Measurements from ENCODE around the gene CIDEA.

The CIDEA gene

GRCh38 chr18:12305211-12305610 is 51.0 kb downstream of the CIDEA start:
- no peaks in the 10 kb centered on the region for H3K9me3 ChIP-seq (ENCODE audit: insufficient read depth, low read length)
- no peak overlapping the region for H3K27ac ChIP-seq (ENCODE audit: low read length)
- no peak for TF ChIP-seq EZH2phosphoT487 (IDR thresholded peaks at IDR 0.05; ENCODE audit: low read depth)
- TF ChIP-seq CTCF (IDR thresholded peaks at IDR 0.05; ENCODE audit: low read depth, low read length), result no peak
- H2AFZ ChIP-seq (ENCODE audit: low read depth, low read length), result no peak overlapping the region
- H3K4me2 ChIP-seq (ENCODE audit: low read length), result no peak overlapping the region
- H3K36me3 ChIP-seq (replicated peaks; ENCODE audit: low read depth, low read length), result no peaks in the 10 kb centered on the region
- no peak overlapping the region for H3K9ac ChIP-seq (ENCODE audit: low read length)
- H4K20me1 ChIP-seq (ENCODE audit: insufficient read depth, low read length), result no peaks in the 10 kb centered on the region
- H3K27me3 ChIP-seq (ENCODE audit: low read depth, low read length), result no peaks in the 10 kb centered on the region
- no peaks in the 10 kb centered on the region for H3K79me2 ChIP-seq (ENCODE audit: low read length)
- H3K4me3 ChIP-seq (ENCODE audit: low read length), result no peak overlapping the region
- H3K4me1 ChIP-seq (ENCODE audit: low read length), result peaks cover 12% of the 10 kb centered on the region

GRCh38 chr18:12305930-12306629 is 51.9 kb downstream of the CIDEA start:
- Histone ChIP-seq H3K4me2 (ENCODE audit: low read length) (no peak overlapping the region), H3K27ac (ENCODE audit: low read length) (no peak overlapping the region)

GRCh38 chr18:12306752-12307700 is 52.9 kb downstream of the CIDEA start:
- H3K36me3 ChIP-seq (replicated peaks; ENCODE audit: low read depth, low read length), result peaks cover 3% of the 10 kb centered on the region
- no peak overlapping the region for H3K27ac ChIP-seq (ENCODE audit: low read length)
- TF ChIP-seq CTCF (IDR thresholded peaks at IDR 0.05; ENCODE audit: low read depth, low read length), result no peak
- no peak for TF ChIP-seq EZH2phosphoT487 (IDR thresholded peaks at IDR 0.05; ENCODE audit: low read depth)
- no peak overlapping the region for H2AFZ ChIP-seq (ENCODE audit: low read depth, low read length)
- H3K79me2 ChIP-seq (ENCODE audit: low read length), result no peaks in the 10 kb centered on the region
- no peaks in the 10 kb centered on the region for H3K9me3 ChIP-seq (ENCODE audit: insufficient read depth, low read length)
- no peak overlapping the region for H3K4me3 ChIP-seq (ENCODE audit: low read length)
- H4K20me1 ChIP-seq (ENCODE audit: insufficient read depth, low read length), result no peaks in the 10 kb centered on the region
- H3K4me1 ChIP-seq (ENCODE audit: low read length), result peaks cover 12% of the 10 kb centered on the region
- no peak overlapping the region for H3K9ac ChIP-seq (ENCODE audit: low read length)
- no peak overlapping the region for H3K4me2 ChIP-seq (ENCODE audit: low read length)
- H3K27me3 ChIP-seq (ENCODE audit: low read depth, low read length), result no peaks in the 10 kb centered on the region

More at GRCh38 chr18:12305930-12306629, 51.9 kb downstream of the CIDEA start:
- no peaks in the 10 kb centered on the region for H3K79me2 ChIP-seq (ENCODE audit: low read length)
- no peak overlapping the region for H3K4me3 ChIP-seq (ENCODE audit: low read length)
- H3K9me3 ChIP-seq (ENCODE audit: insufficient read depth, low read length), result no peaks in the 10 kb centered on the region
- H4K20me1 ChIP-seq (ENCODE audit: insufficient read depth, low read length), result no peaks in the 10 kb centered on the region
- TF ChIP-seq CTCF (IDR thresholded peaks at IDR 0.05; ENCODE audit: low read depth, low read length) (no peak), EZH2phosphoT487 (IDR thresholded peaks at IDR 0.05; ENCODE audit: low read depth) (no peak)
- no peaks in the 10 kb centered on the region for H3K27me3 ChIP-seq (ENCODE audit: low read depth, low read length)
- no peak overlapping the region for H2AFZ ChIP-seq (ENCODE audit: low read depth, low read length)
- H3K36me3 ChIP-seq (replicated peaks; ENCODE audit: low read depth, low read length), result no peaks in the 10 kb centered on the region
- H3K4me1 ChIP-seq (ENCODE audit: low read length), result peaks cover 12% of the 10 kb centered on the region
- H3K9ac ChIP-seq (ENCODE audit: low read length), result no peak overlapping the region

Data from OCI-LY3 (cell line).